Activated naive CD8-positive, alpha-beta T cell treated with anti-CD3 and anti-CD28 coated beads, Interleukin-2, amount 50 U/mL, for 16 hours (primary cell): ENCODE measurements around the gene PCYT1A.
"Not testable (repeated sequence)": the region's sequence is repeated elsewhere in the genome, so short reads cannot be mapped to it uniquely, and the experiment has no call there.

ENCODE experiments used
- DNase-seq: peaks from one replicate; pipeline ENCODE4 v3.0.0-alpha.2; 2020; ENCODE audit warnings: low read depth, low spot score

The PCYT1A gene

GRCh38 chr3:196214783-196215441 is 72.6 kb downstream of the PCYT1A start:
- no peak for DNase-seq

GRCh38 chr3:196210673-196211556 is 76.6 kb downstream of the PCYT1A start, which contains the start of gene ZDHHC19:
ZDHHC19 (minus strand) TSS chr3:196211400; CDS start chr3:196211315, 85 bp downstream.
- no peak for DNase-seq

- not testable (repeated sequence) for DNase-seq
Measured at GRCh38 chr3:196209944-196210672, 77.4 kb downstream of the PCYT1A start.

- no peak for DNase-seq
Measured at GRCh38 chr3:196208942-196209695, 78.4 kb downstream of the PCYT1A start.

- no peak for DNase-seq
Measured at GRCh38 chr3:196207833-196208607, 79.5 kb downstream of the PCYT1A start.

GRCh38 chr3:196207159-196207832 is 80.2 kb downstream of the PCYT1A start:
- DNase-seq = no peak

GRCh38 chr3:196205442-196206205 is 81.9 kb downstream of the PCYT1A start:
- DNase-seq = not testable (repeated sequence)

GRCh38 chr3:196203846-196204245 is 83.7 kb downstream of the PCYT1A start:
- DNase-seq = no peak

GRCh38 chr3:196202516-196202970 is 85.0 kb downstream of the PCYT1A start:
- DNase-seq = no peak

GRCh38 chr3:196198771-196199753 is 88.5 kb downstream of the PCYT1A start:
- no peak for DNase-seq

- no peak for DNase-seq
Measured at GRCh38 chr3:196198081-196198675, 89.3 kb downstream of the PCYT1A start.

GRCh38 chr3:196197524-196197923 is 90.0 kb downstream of the PCYT1A start:
- no peak for DNase-seq

GRCh38 chr3:196195664-196196265 is 91.8 kb downstream of the PCYT1A start:
- no peak for DNase-seq

- no peak for DNase-seq
Measured at GRCh38 chr3:196194542-196194915, 93.0 kb downstream of the PCYT1A start.

GRCh38 chr3:196193736-196194541 is 93.6 kb downstream of the PCYT1A start:
- DNase-seq = no peak

- no peak for DNase-seq
Measured at GRCh38 chr3:196193133-196193735, 94.3 kb downstream of the PCYT1A start.
